Hepatocyte (in vitro differentiated cells): Measurements from ENCODE around the gene UPK2.
"Not testable (repeated sequence)": the region's sequence is repeated elsewhere in the genome, so short reads cannot be mapped to it uniquely, and the experiment has no call there.

Experiments
- EZH2 ChIP-seq: fragments of 200-600 bp; sonication (generic); IDR thresholded peaks from 2 replicates; pipeline ENCODE4 v1.6.1; 2016; ENCODE audit warnings: antibody characterized with exemption, mild to moderate bottlenecking, borderline replicate concordance
- EZH2phosphoT487 ChIP-seq: fragments of 200-600 bp; sonication (generic); IDR thresholded peaks from one replicate; pipeline ENCODE4 v1.6.1; 2018; ENCODE audit warnings: antibody characterized with exemption, mild to moderate bottlenecking, low read depth, moderate library complexity; ENCODE audit not compliant: unreplicated experiment, severe bottlenecking
- TF ChIP-seq, protein P1 (sequence below): fragments of 200-600 bp; sonication (generic); IDR thresholded peaks from 2 replicates; pipeline ENCODE4 v1.5.1; 2016; ENCODE audit warnings: antibody characterized with exemption, mild to moderate bottlenecking; ENCODE audit not compliant: poor library complexity

DNA sequence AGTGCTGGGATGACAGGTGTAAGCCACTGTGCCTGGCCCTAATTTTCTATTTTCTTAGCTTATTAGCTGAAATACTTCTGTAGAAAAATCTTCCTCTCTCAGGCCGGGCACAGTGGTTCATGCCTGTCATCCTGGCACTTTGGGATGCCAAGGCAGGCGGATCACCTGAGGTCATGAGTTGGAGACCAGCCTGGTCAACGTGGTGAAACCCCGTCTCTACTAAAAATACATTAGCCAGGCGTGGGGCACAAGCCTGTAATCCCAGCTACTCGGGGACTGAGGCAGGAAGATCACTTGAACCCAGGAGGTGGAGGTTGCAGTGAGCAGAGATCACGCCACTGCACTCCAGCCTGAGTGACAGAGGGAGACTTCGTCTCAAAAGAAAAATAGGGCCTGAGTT is 28.2 kb downstream of the UPK2 start:
- TF ChIP-seq, protein P1, sequence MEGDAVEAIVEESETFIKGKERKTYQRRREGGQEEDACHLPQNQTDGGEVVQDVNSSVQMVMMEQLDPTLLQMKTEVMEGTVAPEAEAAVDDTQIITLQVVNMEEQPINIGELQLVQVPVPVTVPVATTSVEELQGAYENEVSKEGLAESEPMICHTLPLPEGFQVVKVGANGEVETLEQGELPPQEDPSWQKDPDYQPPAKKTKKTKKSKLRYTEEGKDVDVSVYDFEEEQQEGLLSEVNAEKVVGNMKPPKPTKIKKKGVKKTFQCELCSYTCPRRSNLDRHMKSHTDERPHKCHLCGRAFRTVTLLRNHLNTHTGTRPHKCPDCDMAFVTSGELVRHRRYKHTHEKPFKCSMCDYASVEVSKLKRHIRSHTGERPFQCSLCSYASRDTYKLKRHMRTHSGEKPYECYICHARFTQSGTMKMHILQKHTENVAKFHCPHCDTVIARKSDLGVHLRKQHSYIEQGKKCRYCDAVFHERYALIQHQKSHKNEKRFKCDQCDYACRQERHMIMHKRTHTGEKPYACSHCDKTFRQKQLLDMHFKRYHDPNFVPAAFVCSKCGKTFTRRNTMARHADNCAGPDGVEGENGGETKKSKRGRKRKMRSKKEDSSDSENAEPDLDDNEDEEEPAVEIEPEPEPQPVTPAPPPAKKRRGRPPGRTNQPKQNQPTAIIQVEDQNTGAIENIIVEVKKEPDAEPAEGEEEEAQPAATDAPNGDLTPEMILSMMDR: not testable (repeated sequence)
- TF ChIP-seq EZH2phosphoT487, EZH2: not testable (repeated sequence)
